ENCODE results near the gene TIE1. TPM values are rescaled to one million over a fixed set of nuclear protein-coding genes. Genes with fewer than 3 reads are reported as not detected.
A peak's percentile ranks its signal among the peaks of the same experiment; 100 is the strongest.

TIE1 gene
- total RNA-seq, 4 donors from 2014 or later = 5.6 to 38.8 (median 8.9) TPM

GRCh38 chr1:43296207-43296606 is 4.6 kb upstream of the TIE1 start:
- H3K27ac ChIP-seq = peak overlapping the region in 2 of 4 donors; percentile 5 to 54
- no peaks in the 10 kb centered on the region for H3K27me3 ChIP-seq
- no peak for TF ChIP-seq POLR2A (IDR thresholded peaks at IDR 0.05)
- TF ChIP-seq CTCF (IDR thresholded peaks at IDR 0.05) = no peak
- H3K4me3 ChIP-seq = no peak overlapping the region
- H3K4me1 ChIP-seq = peaks cover 0 to 25% (median 0%) of the 10 kb centered on the region in 4 donors
- no peaks in the 10 kb centered on the region for H3K9me3 ChIP-seq
- DNase-seq = no peak
- no peaks in the 10 kb centered on the region for H3K36me3 ChIP-seq

GRCh38 chr1:43298055-43298454 is 2.7 kb upstream of the TIE1 start:
- Histone ChIP-seq H3K27ac (no peak overlapping the region), H3K9me3 (no peaks in the 10 kb centered on the region), H3K4me1 (peaks cover 0 to 30% (median 3%) of the 10 kb centered on the region in 4 donors), H3K36me3 (no peaks in the 10 kb centered on the region), H3K27me3 (no peaks in the 10 kb centered on the region), H3K4me3 (no peak overlapping the region)
- no peak for DNase-seq
- no peak for TF ChIP-seq CTCF (IDR thresholded peaks at IDR 0.05)
- TF ChIP-seq POLR2A (IDR thresholded peaks at IDR 0.05) = no peak

GRCh38 chr1:43299101-43299500 is 1.7 kb upstream of the TIE1 start:
- DNase-seq = no peak
- Histone ChIP-seq H3K27ac (peak overlapping the region in 1 of 4 donors; percentile 27), H3K4me1 (peaks cover 0 to 33% (median 4%) of the 10 kb centered on the region in 4 donors), H3K9me3 (no peaks in the 10 kb centered on the region), H3K36me3 (no peaks in the 10 kb centered on the region), H3K4me3 (no peak overlapping the region), H3K27me3 (no peaks in the 10 kb centered on the region)
- TF ChIP-seq POLR2A (IDR thresholded peaks at IDR 0.05) (no peak), CTCF (IDR thresholded peaks at IDR 0.05) (no peak)

- no peak overlapping the region for H3K4me3 ChIP-seq
Measured at GRCh38 chr1:43302201-43302600, 1.4 kb downstream of the TIE1 start.

GRCh38 chr1:43302721-43303470 is 2.1 kb downstream of the TIE1 start:
- Histone ChIP-seq H3K27ac (peak overlapping the region in 3 of 4 donors; percentile 30 to 75 (median 36)), H3K36me3 (no peaks in the 10 kb centered on the region), H3K27me3 (no peaks in the 10 kb centered on the region), H3K9me3 (no peaks in the 10 kb centered on the region), H3K4me3 (no peak overlapping the region), H3K4me1 (peaks cover 0 to 20% (median 4%) of the 10 kb centered on the region in 4 donors)
- TF ChIP-seq CTCF (IDR thresholded peaks at IDR 0.05) = no peak
- no peak for TF ChIP-seq POLR2A (IDR thresholded peaks at IDR 0.05)
- DNase-seq = peak in 2 of 3 donors; percentile 66 to 85

More at GRCh38 chr1:43302201-43302600, 1.4 kb downstream of the TIE1 start:
- TF ChIP-seq POLR2A (IDR thresholded peaks at IDR 0.05) = no peak
- TF ChIP-seq CTCF (IDR thresholded peaks at IDR 0.05) = no peak
- H3K27me3 ChIP-seq = no peaks in the 10 kb centered on the region
- peak overlapping the region in 2 of 4 donors; percentile 30 to 75 for H3K27ac ChIP-seq
- H3K36me3 ChIP-seq = no peaks in the 10 kb centered on the region
- DNase-seq = no peak
- H3K9me3 ChIP-seq = no peaks in the 10 kb centered on the region
- peaks cover 0 to 20% (median 4%) of the 10 kb centered on the region in 4 donors for H3K4me1 ChIP-seq

All from Peyer's patch (tissue), 4 donors.